Measurements from ENCODE around the gene FAM193B. TPM values are rescaled to one million over a fixed set of nuclear protein-coding genes. Genes with fewer than 3 reads are reported as not detected.

The FAM193B gene
- 43.8 TPM for polyA plus RNA-seq (2012; ENCODE audit: missing spikeins)

- FAIRE-seq (peak; percentile 96), DNase-seq (ENCODE audit: insufficient read length) (peak; percentile 96)
- TF ChIP-seq TAF1 (IDR thresholded peaks at IDR 0.05; ENCODE audit: borderline replicate concordance, low read depth, low read length) (no peak), POLR2AphosphoS5 (IDR thresholded peaks at IDR 0.05; ENCODE audit: low read depth, low read length) (no peak), POLR2A (IDR thresholded peaks at IDR 0.05; ENCODE audit: low read depth, low read length) (no peak)
Measured at GRCh38 chr5:177554474-177555111, at the start of gene FAM193B. TSS of gene FAM193B (minus strand) at chr5:177554563. CDS start at chr5:177554458, 105 bp downstream.

- no peak for FAIRE-seq
- TF ChIP-seq POLR2A (IDR thresholded peaks at IDR 0.05; ENCODE audit: low read depth, low read length) (no peak), TAF1 (IDR thresholded peaks at IDR 0.05; ENCODE audit: borderline replicate concordance, low read depth, low read length) (no peak), POLR2AphosphoS5 (IDR thresholded peaks at IDR 0.05; ENCODE audit: low read depth, low read length) (no peak)
Measured at GRCh38 chr5:177604116-177604521, 49.8 kb upstream of the FAM193B start.

GRCh38 chr5:177603631-177604030 is 49.3 kb upstream of the FAM193B start:
- DNase-seq (ENCODE audit: insufficient read length), result no peak
- TF ChIP-seq POLR2A (IDR thresholded peaks at IDR 0.05; ENCODE audit: low read depth, low read length) (no peak), POLR2AphosphoS5 (IDR thresholded peaks at IDR 0.05; ENCODE audit: low read depth, low read length) (no peak), TAF1 (IDR thresholded peaks at IDR 0.05; ENCODE audit: borderline replicate concordance, low read depth, low read length) (no peak)
- FAIRE-seq, result no peak

More at GRCh38 chr5:177604116-177604521, 49.8 kb upstream of the FAM193B start:
- no peak for DNase-seq (ENCODE audit: insufficient read length)

- TF ChIP-seq POLR2A (IDR thresholded peaks at IDR 0.05; ENCODE audit: low read depth, low read length) (no peak), POLR2AphosphoS5 (IDR thresholded peaks at IDR 0.05; ENCODE audit: low read depth, low read length) (no peak), TAF1 (IDR thresholded peaks at IDR 0.05; ENCODE audit: borderline replicate concordance, low read depth, low read length) (no peak)
- no peak for DNase-seq (ENCODE audit: insufficient read length)
- FAIRE-seq, result no peak
Measured at GRCh38 chr5:177602458-177602830, 48.1 kb upstream of the FAM193B start.

GRCh38 chr5:177601577-177602457 is 47.5 kb upstream of the FAM193B start:
- TF ChIP-seq POLR2AphosphoS5 (IDR thresholded peaks at IDR 0.05; ENCODE audit: low read depth, low read length), result no peak
- TF ChIP-seq TAF1 (IDR thresholded peaks at IDR 0.05; ENCODE audit: borderline replicate concordance, low read depth, low read length), result no peak
- no peak for TF ChIP-seq POLR2A (IDR thresholded peaks at IDR 0.05; ENCODE audit: low read depth, low read length)
- no peak for DNase-seq (ENCODE audit: insufficient read length)
- FAIRE-seq, result no peak

- DNase-seq (ENCODE audit: insufficient read length) (no peak), FAIRE-seq (no peak)
- TF ChIP-seq TAF1 (IDR thresholded peaks at IDR 0.05; ENCODE audit: borderline replicate concordance, low read depth, low read length) (no peak), POLR2A (IDR thresholded peaks at IDR 0.05; ENCODE audit: low read depth, low read length) (no peak), POLR2AphosphoS5 (IDR thresholded peaks at IDR 0.05; ENCODE audit: low read depth, low read length) (no peak)
Measured at GRCh38 chr5:177601126-177601525, 46.8 kb upstream of the FAM193B start.

GRCh38 chr5:177600508-177601018 is 46.2 kb upstream of the FAM193B start:
- DNase-seq (ENCODE audit: insufficient read length), result no peak
- TF ChIP-seq TAF1 (IDR thresholded peaks at IDR 0.05; ENCODE audit: borderline replicate concordance, low read depth, low read length) (no peak), POLR2A (IDR thresholded peaks at IDR 0.05; ENCODE audit: low read depth, low read length) (no peak), POLR2AphosphoS5 (IDR thresholded peaks at IDR 0.05; ENCODE audit: low read depth, low read length) (no peak)
- peak; percentile 64 for FAIRE-seq

- TF ChIP-seq POLR2AphosphoS5 (IDR thresholded peaks at IDR 0.05; ENCODE audit: low read depth, low read length) (peak; percentile 72; the same call in 1 of the 2 replicates), TAF1 (IDR thresholded peaks at IDR 0.05; ENCODE audit: borderline replicate concordance, low read depth, low read length) (peak; percentile 67; the same call in 1 of the 2 replicates), POLR2A (IDR thresholded peaks at IDR 0.05; ENCODE audit: low read depth, low read length) (peak; percentile 84; the same call in 1 of the 2 replicates)
- DNase-seq (ENCODE audit: insufficient read length) (peak; percentile 84), FAIRE-seq (peak; percentile 72)
Measured at GRCh38 chr5:177599731-177600507, 45.6 kb upstream of the FAM193B start, which contains the start of gene B4GALT7. TSS of gene B4GALT7 (plus strand) at chr5:177600132. CDS start at chr5:177600211, 79 bp downstream.

- FAIRE-seq (no peak), DNase-seq (ENCODE audit: insufficient read length) (no peak)
Measured at GRCh38 chr5:177598477-177598876, 44.1 kb upstream of the FAM193B start.

GRCh38 chr5:177596775-177597238 is 42.4 kb upstream of the FAM193B start:
- DNase-seq (ENCODE audit: insufficient read length) (no peak), FAIRE-seq (no peak)
- TF ChIP-seq POLR2A (IDR thresholded peaks at IDR 0.05; ENCODE audit: low read depth, low read length), result no peak
- no peak for TF ChIP-seq POLR2AphosphoS5 (IDR thresholded peaks at IDR 0.05; ENCODE audit: low read depth, low read length)
- no peak for TF ChIP-seq TAF1 (IDR thresholded peaks at IDR 0.05; ENCODE audit: borderline replicate concordance, low read depth, low read length)

More at GRCh38 chr5:177598477-177598876, 44.1 kb upstream of the FAM193B start:
- TF ChIP-seq POLR2A (IDR thresholded peaks at IDR 0.05; ENCODE audit: low read depth, low read length), result no peak
- TF ChIP-seq TAF1 (IDR thresholded peaks at IDR 0.05; ENCODE audit: borderline replicate concordance, low read depth, low read length), result no peak
- TF ChIP-seq POLR2AphosphoS5 (IDR thresholded peaks at IDR 0.05; ENCODE audit: low read depth, low read length), result peak; percentile 42; the same call in 1 of the 2 replicates
